Tibial nerve (tissue), 4 donors: ENCODE data around the gene MTUS2.

Experiments used
- EP300 ChIP-seq, 2 donors: sonication (generic); formaldehyde crosslinking; IDR thresholded peaks; one replicate each; pipeline ENCODE4 v1.6.1; 2017; ENCODE audit warnings: antibody characterized with exemption in 2 of 2, mild to moderate bottlenecking in 1 of 2
- POLR2A ChIP-seq, 2 donors: fragments of 450-650 bp; IDR thresholded peaks; one replicate each; pipeline ENCODE4 v1.6.1; 2017; ENCODE audit warnings: antibody characterized with exemption in 2 of 2, mild to moderate bottlenecking in 2 of 2, moderate library complexity in 2 of 2
- TF ChIP-seq, protein P1 (sequence below), 5 experiments: fragments of 200-600 bp in 3 of 5; fragments of 450-650 bp in 2 of 5; sonication (generic) in 3 of 5; IDR thresholded peaks; one replicate each; pipeline ENCODE4 v1.5.1; 2016 to 2019; ENCODE audit warnings: antibody characterized with exemption in 5 of 5, mild to moderate bottlenecking in 3 of 5, moderate library complexity in 2 of 5

DNA sequence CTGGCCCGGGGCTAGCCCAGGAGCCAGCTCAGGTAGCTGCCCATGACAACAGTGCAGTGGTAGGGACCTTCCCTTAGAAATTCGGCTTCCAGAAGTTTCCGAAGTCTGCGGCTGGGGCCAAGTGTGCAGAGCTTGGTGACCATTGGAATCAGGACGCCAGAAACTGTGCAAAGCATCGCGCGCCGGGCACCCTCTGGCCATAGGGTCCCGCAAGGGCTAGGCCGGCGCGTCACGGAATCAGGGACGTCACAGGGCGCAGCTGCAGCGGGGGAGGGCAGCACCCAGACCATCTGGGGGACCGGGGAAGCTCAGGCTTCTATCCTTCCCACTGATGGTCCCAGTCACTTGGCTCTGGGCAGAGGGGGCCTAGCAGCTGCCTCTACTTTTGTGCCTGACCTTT, 219.1 kb downstream of the MTUS2 start:
- TF ChIP-seq POLR2A (IDR thresholded peaks at IDR 0.05) (no peak), EP300 (IDR thresholded peaks at IDR 0.05) (no peak)
- TF ChIP-seq, protein P1, sequence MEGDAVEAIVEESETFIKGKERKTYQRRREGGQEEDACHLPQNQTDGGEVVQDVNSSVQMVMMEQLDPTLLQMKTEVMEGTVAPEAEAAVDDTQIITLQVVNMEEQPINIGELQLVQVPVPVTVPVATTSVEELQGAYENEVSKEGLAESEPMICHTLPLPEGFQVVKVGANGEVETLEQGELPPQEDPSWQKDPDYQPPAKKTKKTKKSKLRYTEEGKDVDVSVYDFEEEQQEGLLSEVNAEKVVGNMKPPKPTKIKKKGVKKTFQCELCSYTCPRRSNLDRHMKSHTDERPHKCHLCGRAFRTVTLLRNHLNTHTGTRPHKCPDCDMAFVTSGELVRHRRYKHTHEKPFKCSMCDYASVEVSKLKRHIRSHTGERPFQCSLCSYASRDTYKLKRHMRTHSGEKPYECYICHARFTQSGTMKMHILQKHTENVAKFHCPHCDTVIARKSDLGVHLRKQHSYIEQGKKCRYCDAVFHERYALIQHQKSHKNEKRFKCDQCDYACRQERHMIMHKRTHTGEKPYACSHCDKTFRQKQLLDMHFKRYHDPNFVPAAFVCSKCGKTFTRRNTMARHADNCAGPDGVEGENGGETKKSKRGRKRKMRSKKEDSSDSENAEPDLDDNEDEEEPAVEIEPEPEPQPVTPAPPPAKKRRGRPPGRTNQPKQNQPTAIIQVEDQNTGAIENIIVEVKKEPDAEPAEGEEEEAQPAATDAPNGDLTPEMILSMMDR (IDR thresholded peaks at IDR 0.05), result no peak
